DND-41 (cell line): ENCODE results near the gene ZNF536.

ENCODE experiments used
- ATAC-seq: fragments of 200-7000 bp; cut with Tn5 transposase; 3 replicates; pipeline ENCODE4 v1.9.1; 2021; ENCODE audit warnings: low read depth; ENCODE audit not compliant: insufficient read depth
- DNase-seq: peaks from one replicate; pipeline ENCODE4 v3.0.0-alpha.2; 2020
- H2AFZ ChIP-seq: 2 replicates; pipeline ENCODE4 v1.6.0; 2012; ENCODE audit warnings: low read depth, low read length
- H3K27ac ChIP-seq: 2 replicates; pipeline ENCODE4 v1.5.1; 2012; ENCODE audit warnings: low read length, inconsistent platforms
- H3K27me3 ChIP-seq: fragments of 200-600 bp; sonication (generic); 2 replicates; pipeline ENCODE4 v1.6.0; 2012; ENCODE audit warnings: low read length, mild to moderate bottlenecking, inconsistent platforms; ENCODE audit not compliant: insufficient read depth, poor library complexity
- H3K36me3 ChIP-seq: 2 replicates; pipeline ENCODE4 v1.5.1; 2012; ENCODE audit warnings: low read length, inconsistent platforms; ENCODE audit not compliant: insufficient read depth
- H3K4me1 ChIP-seq: 2 replicates; pipeline ENCODE4 v1.5.1; 2012; ENCODE audit warnings: mild to moderate bottlenecking, low read length; ENCODE audit not compliant: insufficient read depth
- H3K4me2 ChIP-seq: 2 replicates; pipeline ENCODE4 v1.6.0; 2012; ENCODE audit warnings: mild to moderate bottlenecking, moderate library complexity, low read length, inconsistent platforms; ENCODE audit not compliant: insufficient read depth
- H3K4me3 ChIP-seq, 2 experiments: fragments of 200-600 bp in 1 of 2; shearing (Covaris generic) in 1 of 2; 2 replicates each; pipeline ENCODE4 v1.5.1; 2012 to 2016; ENCODE audit warnings: inconsistent platforms in 2 of 2, low read length in 2 of 2, mild to moderate bottlenecking in 2 of 2, low read depth in 1 of 2, moderate library complexity in 1 of 2
- H3K79me2 ChIP-seq: 2 replicates; pipeline ENCODE4 v1.6.0; 2012; ENCODE audit warnings: low read length, inconsistent platforms; ENCODE audit not compliant: insufficient read depth
- H3K9ac ChIP-seq: 2 replicates; pipeline ENCODE4 v1.6.0; 2012; ENCODE audit warnings: low read depth, mild to moderate bottlenecking, inconsistent platforms, low read length, moderate library complexity
- H3K9me3 ChIP-seq: 2 replicates; pipeline ENCODE4 v1.5.1; 2012; ENCODE audit warnings: low read length, moderate library complexity, mild to moderate bottlenecking, inconsistent platforms; ENCODE audit not compliant: insufficient read depth, severe bottlenecking
- H4K20me1 ChIP-seq: 2 replicates; pipeline ENCODE4 v1.6.0; 2012; ENCODE audit warnings: low read length; ENCODE audit not compliant: insufficient read depth
- CTCF ChIP-seq: IDR thresholded peaks from 2 replicates; pipeline ENCODE4 v1.5.1; 2012; ENCODE audit warnings: borderline replicate concordance, low read length, moderate library complexity, mild to moderate bottlenecking; ENCODE audit not compliant: poor library complexity, severe bottlenecking; ENCODE audit errors: extremely low read depth
- EZH2 ChIP-seq: IDR thresholded peaks from 3 replicates; pipeline ENCODE4 v1.6.1; 2012; ENCODE audit warnings: borderline replicate concordance, low read depth, mild to moderate bottlenecking, moderate library complexity, low read length, inconsistent platforms; ENCODE audit not compliant: severe bottlenecking

Gene ZNF536

GRCh38 chr19:30420316-30420715 is 48.1 kb downstream of the ZNF536 start:
- Histone ChIP-seq H3K36me3 (no peaks in the 10 kb centered on the region), H2AFZ (no peak overlapping the region), H3K9ac (no peak overlapping the region), H3K4me3 (no peak overlapping the region), H3K27me3 (no peaks in the 10 kb centered on the region), H3K27ac (no peak overlapping the region), H3K79me2 (no peaks in the 10 kb centered on the region), H3K9me3 (no peaks in the 10 kb centered on the region), H3K4me1 (no peaks in the 10 kb centered on the region), H3K4me2 (no peak overlapping the region), H4K20me1 (no peaks in the 10 kb centered on the region)
- ATAC-seq (no peak), DNase-seq (no peak)
- TF ChIP-seq EZH2: no peak
- no peak for TF ChIP-seq CTCF

DNA sequence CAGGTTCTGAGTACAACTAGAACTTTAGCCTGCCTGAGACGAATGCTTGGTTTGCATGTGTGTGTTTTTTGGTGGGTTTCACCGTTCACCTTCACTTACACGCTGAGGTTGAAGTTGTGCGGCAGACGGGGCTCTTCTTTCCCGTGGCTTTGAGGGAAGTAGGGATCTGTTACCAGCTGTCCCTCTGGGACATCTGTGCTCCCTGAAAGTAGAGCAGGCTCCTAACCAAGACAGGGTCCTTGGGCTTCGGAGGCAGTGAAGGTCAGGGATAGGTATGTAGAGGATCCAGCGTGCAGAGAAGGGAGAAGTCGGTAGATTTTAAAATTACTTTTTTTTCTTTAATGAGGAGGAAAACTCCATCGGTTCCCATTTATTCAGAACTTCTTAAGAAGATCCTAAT is 48.7 kb downstream of the ZNF536 start:
- Histone ChIP-seq H3K9ac (no peak overlapping the region), H3K36me3 (no peaks in the 10 kb centered on the region), H3K4me3 (no peak overlapping the region), H3K4me1 (no peaks in the 10 kb centered on the region), H2AFZ (no peak overlapping the region), H3K9me3 (no peaks in the 10 kb centered on the region), H4K20me1 (no peaks in the 10 kb centered on the region), H3K27ac (no peak overlapping the region), H3K4me2 (no peak overlapping the region), H3K79me2 (no peaks in the 10 kb centered on the region), H3K27me3 (no peaks in the 10 kb centered on the region)
- no peak for ATAC-seq
- DNase-seq: no peak
- TF ChIP-seq CTCF (no peak), EZH2 (no peak)

- Histone ChIP-seq H3K4me1 (no peaks in the 10 kb centered on the region), H3K4me3 (no peak overlapping the region), H3K9me3 (no peaks in the 10 kb centered on the region), H2AFZ (no peak overlapping the region), H3K27ac (no peak overlapping the region), H3K9ac (no peak overlapping the region), H4K20me1 (no peaks in the 10 kb centered on the region), H3K79me2 (no peaks in the 10 kb centered on the region), H3K27me3 (no peaks in the 10 kb centered on the region), H3K36me3 (no peaks in the 10 kb centered on the region), H3K4me2 (no peak overlapping the region)
- TF ChIP-seq CTCF (no peak), EZH2 (no peak)
- no peak for ATAC-seq
- no peak for DNase-seq
Measured at GRCh38 chr19:30421571-30421970, 49.4 kb downstream of the ZNF536 start.

DNA sequence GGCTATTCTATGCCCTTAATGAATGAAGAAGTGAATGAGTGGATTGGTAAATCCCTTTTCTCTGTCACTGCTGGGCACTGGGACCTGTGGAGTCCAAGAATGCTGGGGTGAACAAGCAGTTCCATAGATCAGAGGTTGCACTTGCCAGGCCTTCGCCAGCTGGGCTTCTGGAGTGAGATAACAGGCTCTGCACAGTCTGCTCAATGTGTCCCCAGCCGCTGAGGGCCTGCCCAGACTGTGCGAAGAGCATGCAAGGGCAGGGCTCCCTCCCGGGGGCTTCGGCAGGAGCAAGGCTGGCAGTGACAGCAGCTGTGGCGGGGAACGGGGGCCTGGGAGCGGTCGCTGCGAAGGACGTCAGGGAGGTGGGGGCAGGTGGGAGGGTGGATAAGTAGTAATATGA is 51.3 kb downstream of the ZNF536 start:
- Histone ChIP-seq H3K27me3 (no peaks in the 10 kb centered on the region), H3K36me3 (no peaks in the 10 kb centered on the region), H2AFZ (no peak overlapping the region), H4K20me1 (no peaks in the 10 kb centered on the region), H3K79me2 (no peaks in the 10 kb centered on the region), H3K9ac (no peak overlapping the region), H3K27ac (no peak overlapping the region), H3K4me2 (no peak overlapping the region), H3K4me3 (no peak overlapping the region), H3K4me1 (no peaks in the 10 kb centered on the region), H3K9me3 (no peaks in the 10 kb centered on the region)
- TF ChIP-seq EZH2: no peak
- no peak for TF ChIP-seq CTCF
- no peak for DNase-seq
- ATAC-seq: no peak
